ENCODE measurements around the gene RGL1. TPM values are rescaled to one million over a fixed set of nuclear protein-coding genes. Genes with fewer than 3 reads are reported as not detected.

The RGL1 gene
- total RNA-seq, 1 donor from 2014 or later, result 2.2 TPM

DNA sequence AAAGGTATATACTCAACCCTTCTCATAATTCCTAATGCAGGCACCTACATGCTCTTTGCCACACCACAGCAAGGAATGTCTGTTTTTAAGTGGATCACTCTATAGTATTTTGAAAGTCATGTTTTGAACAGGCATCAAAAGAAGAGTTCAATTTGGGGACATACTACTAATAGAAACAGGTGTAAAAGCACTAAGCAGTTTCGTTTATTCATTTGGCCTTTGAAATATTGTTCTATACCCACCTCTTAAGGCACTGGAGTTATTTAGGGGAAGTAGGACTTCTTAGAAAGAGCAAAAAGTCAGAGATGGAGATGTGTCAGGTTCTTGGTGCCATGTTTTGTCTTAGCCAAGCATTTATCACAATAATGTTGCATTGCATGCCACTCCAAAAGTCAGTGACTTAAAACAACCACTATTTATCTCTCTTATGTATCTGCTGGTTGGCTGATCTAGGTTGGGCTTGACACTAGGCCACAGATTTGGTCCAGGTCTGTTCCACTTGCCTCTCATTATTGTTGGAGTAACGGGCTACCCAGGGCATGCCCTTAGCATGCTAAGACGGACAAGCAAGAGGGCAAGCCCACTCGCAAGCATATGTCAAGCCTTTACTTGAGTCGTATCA lies 107.5 kb downstream of the RGL1 start:
- DNase-seq (ENCODE audit: low spot score), result no peak
- Mint-ChIP-seq H3K27ac (no peak overlapping the region), H3K4me1 (ENCODE audit: low read depth) (peaks cover 40% of the 10 kb centered on the region), H3K27me3 (ENCODE audit: low read depth) (no peaks in the 10 kb centered on the region), H3K36me3 (ENCODE audit: low read depth) (peaks cover 13% of the 10 kb centered on the region), H3K4me3 (ENCODE audit: low read depth) (no peak overlapping the region), H3K9me3 (no peaks in the 10 kb centered on the region)
- intact Hi-C loops (cut with micrococcal nuclease), result loop anchor here (5.0 kb wide), 1 partner anchor 105 kb away; the partner anchor contains the start of gene RGL1

DNA sequence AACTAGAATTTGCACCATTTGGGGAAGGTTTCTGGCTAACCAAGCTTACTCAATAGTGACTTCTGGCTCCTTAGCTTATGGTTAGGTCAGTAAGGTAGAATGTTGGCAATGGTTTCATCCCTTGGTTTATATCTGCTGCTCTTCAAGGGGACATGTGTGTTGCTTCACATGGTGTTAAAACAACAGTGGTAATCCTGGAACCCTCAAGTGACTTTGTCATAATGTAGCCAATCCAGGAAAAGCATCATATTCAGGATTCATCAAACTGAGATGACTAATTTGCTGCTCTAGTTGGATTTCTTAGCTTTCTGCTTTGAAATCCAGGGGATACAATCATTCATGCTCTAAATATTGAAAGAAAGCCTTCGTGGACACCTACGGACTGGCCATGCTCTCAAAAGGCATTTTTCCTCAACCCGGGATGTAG lies 108.7 kb downstream of the RGL1 start:
- intact Hi-C loops (cut with micrococcal nuclease), result loop anchor here (5.0 kb wide), 1 partner anchor 106 kb away; the partner anchor contains the start of gene RGL1
- H3K27me3 Mint-ChIP-seq (ENCODE audit: low read depth), result no peaks in the 10 kb centered on the region
- H3K4me1 Mint-ChIP-seq (ENCODE audit: low read depth), result peaks cover 40% of the 10 kb centered on the region
- no peak overlapping the region for H3K4me3 Mint-ChIP-seq (ENCODE audit: low read depth)
- no peaks in the 10 kb centered on the region for H3K9me3 Mint-ChIP-seq
- H3K27ac Mint-ChIP-seq, result no peak overlapping the region
- no peak for DNase-seq (ENCODE audit: low spot score)
- H3K36me3 Mint-ChIP-seq (ENCODE audit: low read depth), result peaks cover 13% of the 10 kb centered on the region

DNA sequence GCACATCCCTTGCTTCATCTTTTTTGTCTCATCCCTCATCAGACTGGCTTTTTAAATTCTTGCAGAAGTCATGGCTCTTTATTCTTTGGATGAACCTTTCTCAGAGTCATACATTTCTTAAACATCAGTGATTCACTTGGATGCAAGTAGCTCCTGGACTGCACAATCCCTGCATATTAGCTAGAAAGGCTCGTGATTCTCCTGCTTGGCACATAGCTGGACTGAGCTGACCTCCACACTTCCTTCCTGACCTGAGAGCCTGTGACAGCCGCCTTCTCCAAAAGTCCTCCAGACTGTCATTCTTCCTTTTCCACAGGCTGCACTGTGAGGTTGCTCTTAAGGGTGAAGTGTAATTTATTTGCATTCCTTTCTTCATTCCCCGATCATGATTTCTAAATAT lies 109.4 kb downstream of the RGL1 start:
- peaks cover 13% of the 10 kb centered on the region for H3K36me3 Mint-ChIP-seq (ENCODE audit: low read depth)
- H3K4me3 Mint-ChIP-seq (ENCODE audit: low read depth), result no peak overlapping the region
- H3K27me3 Mint-ChIP-seq (ENCODE audit: low read depth), result no peaks in the 10 kb centered on the region
- no peak overlapping the region for H3K27ac Mint-ChIP-seq
- no peak for DNase-seq (ENCODE audit: low spot score)
- peaks cover 40% of the 10 kb centered on the region for H3K4me1 Mint-ChIP-seq (ENCODE audit: low read depth)
- H3K9me3 Mint-ChIP-seq, result no peaks in the 10 kb centered on the region
- intact Hi-C loops (cut with micrococcal nuclease), result loop anchor here (5.0 kb wide), 1 partner anchor 107 kb away; the partner anchor contains the start of gene RGL1

DNA sequence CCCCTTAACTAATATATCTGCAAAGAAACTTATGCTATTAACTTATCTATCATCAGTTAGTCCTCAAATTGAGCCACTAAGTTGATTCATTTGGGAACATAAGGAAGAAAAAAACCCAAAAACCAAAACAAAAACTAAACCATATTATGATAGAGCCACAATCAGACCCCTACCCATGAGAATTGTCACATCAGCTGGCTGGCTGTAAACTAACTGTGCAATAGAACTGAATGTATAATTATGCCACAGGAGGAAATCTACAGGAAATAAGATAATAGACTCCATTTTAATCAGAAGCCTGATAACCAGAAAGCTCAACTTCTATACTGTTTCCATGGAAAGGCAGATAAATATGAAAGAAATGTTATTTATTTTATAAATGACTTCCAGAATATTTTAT lies 110.0 kb downstream of the RGL1 start:
- no peaks in the 10 kb centered on the region for H3K9me3 Mint-ChIP-seq
- intact Hi-C loops (cut with micrococcal nuclease), result loop anchor here (5.0 kb wide), 3 partner anchors 108 to 633 kb away; partner anchors contain the start of genes COLGALT2 and RGL1
- no peak overlapping the region for H3K4me3 Mint-ChIP-seq (ENCODE audit: low read depth)
- no peak for DNase-seq (ENCODE audit: low spot score)
- H3K27ac Mint-ChIP-seq, result no peak overlapping the region
- peaks cover 13% of the 10 kb centered on the region for H3K36me3 Mint-ChIP-seq (ENCODE audit: low read depth)
- no peaks in the 10 kb centered on the region for H3K27me3 Mint-ChIP-seq (ENCODE audit: low read depth)
- peaks cover 39% of the 10 kb centered on the region for H3K4me1 Mint-ChIP-seq (ENCODE audit: low read depth)

DNA sequence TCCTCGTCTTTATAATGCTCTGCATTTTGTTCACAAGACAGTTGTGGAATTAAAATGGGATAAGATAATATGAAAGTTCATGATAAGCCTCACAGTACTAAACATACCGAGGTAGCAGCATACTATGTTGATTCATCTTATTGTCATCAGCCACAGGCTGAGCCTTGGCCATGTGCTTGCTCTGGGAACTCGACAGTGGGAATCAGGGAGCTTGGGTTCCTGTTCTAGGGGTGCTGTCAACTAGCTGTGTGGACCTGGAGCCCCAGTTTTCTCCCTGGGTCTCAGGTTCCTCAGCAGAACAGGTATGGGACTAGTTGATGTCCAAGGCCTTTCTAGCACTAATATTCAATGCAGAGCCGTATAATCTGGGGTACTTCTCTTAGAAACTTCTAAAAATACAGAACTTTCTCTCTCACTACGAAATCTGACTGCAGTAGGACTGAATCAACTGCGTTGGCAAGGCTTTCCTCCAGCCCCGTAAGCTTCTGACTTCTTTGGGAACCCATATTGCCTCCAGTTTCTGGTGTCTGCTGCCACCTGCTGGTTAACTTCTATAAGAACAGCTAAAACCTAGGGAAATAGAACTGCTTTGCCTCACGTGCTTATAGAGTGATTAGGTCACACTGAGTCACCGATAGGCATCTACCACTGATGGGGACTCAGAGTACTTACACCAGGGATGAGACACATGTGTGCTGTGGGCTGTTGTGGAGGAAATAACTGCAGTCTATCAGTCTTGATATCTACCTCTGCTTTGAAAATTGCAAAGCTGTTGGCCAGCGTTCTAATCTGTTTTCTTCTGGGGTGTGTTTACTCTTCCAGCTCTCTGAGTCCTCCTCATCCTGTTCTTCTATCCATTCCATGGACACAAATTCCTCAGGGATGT lies 110.9 kb downstream of the RGL1 start:
- H3K36me3 Mint-ChIP-seq (ENCODE audit: low read depth), result peaks cover 8% of the 10 kb centered on the region
- H3K9me3 Mint-ChIP-seq, result no peaks in the 10 kb centered on the region
- peak overlapping the region; percentile 21 for H3K27ac Mint-ChIP-seq
- peak; percentile 72 for DNase-seq (ENCODE audit: low spot score)
- intact Hi-C loops (cut with micrococcal nuclease), result loop anchor here (1.0 to 5.0 kb wide), 10 partner anchors 20 to 634 kb away; partner anchors contain the start of gene COLGALT2
- no peaks in the 10 kb centered on the region for H3K27me3 Mint-ChIP-seq (ENCODE audit: low read depth)
- peaks cover 32% of the 10 kb centered on the region for H3K4me1 Mint-ChIP-seq (ENCODE audit: low read depth)
- no peak overlapping the region for H3K4me3 Mint-ChIP-seq (ENCODE audit: low read depth)

DNA sequence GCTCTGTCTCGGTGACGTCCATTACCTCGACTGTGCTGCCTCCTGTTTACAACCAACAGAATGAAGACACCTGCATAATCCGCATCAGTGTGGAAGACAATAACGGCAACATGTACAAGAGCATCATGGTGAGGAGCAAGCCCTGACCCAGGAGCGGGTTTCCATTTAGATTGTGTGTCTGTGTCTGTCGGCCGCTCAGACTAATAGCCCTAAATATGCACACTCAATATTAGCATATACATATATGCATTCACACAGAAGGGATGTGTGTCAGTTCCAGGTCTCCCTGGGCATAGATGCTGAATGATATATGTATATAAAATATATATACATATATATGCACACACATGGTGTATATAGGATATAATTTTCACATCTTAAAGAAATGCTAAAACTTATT lies 111.7 kb downstream of the RGL1 start:
- Mint-ChIP-seq H3K4me1 (ENCODE audit: low read depth) (peaks cover 25% of the 10 kb centered on the region), H3K27ac (peak overlapping the region; percentile 21), H3K36me3 (ENCODE audit: low read depth) (peaks cover 7% of the 10 kb centered on the region), H3K4me3 (ENCODE audit: low read depth) (no peak overlapping the region), H3K27me3 (ENCODE audit: low read depth) (no peaks in the 10 kb centered on the region), H3K9me3 (no peaks in the 10 kb centered on the region)
- DNase-seq (ENCODE audit: low spot score), result no peak
- intact Hi-C loops (cut with micrococcal nuclease), result loop anchor here (1.0 to 5.0 kb wide), 10 partner anchors 20 to 634 kb away; partner anchors contain the start of gene COLGALT2

DNA sequence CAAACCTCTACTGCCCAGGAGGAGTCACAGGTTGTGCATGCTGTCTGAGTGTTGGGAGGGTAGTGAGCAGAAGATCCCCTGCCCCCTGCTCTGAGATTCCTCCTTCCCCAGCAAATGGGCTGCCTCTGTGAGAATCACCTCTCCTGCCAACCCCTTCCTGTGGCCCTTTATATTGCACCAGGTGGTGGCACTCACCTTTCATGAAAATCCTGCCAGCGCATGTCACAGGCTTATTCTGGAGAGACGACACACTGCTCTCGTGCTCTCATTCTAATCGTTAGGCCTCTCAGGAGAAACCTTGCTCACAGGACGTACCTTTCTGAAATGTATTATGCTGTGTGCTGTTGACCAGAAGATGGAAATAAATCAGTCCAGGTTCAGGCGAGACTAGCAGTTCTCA lies 113.7 kb downstream of the RGL1 start:
- no peak for DNase-seq (ENCODE audit: low spot score)
- Mint-ChIP-seq H3K9me3 (no peaks in the 10 kb centered on the region), H3K27me3 (ENCODE audit: low read depth) (no peaks in the 10 kb centered on the region), H3K27ac (no peak overlapping the region), H3K36me3 (ENCODE audit: low read depth) (no peaks in the 10 kb centered on the region), H3K4me1 (ENCODE audit: low read depth) (peaks cover 13% of the 10 kb centered on the region), H3K4me3 (ENCODE audit: low read depth) (no peak overlapping the region)
- intact Hi-C loops (cut with micrococcal nuclease), result loop anchor here (5.0 kb wide), 2 partner anchors 119 to 636 kb away; partner anchors contain the start of gene COLGALT2

DNA sequence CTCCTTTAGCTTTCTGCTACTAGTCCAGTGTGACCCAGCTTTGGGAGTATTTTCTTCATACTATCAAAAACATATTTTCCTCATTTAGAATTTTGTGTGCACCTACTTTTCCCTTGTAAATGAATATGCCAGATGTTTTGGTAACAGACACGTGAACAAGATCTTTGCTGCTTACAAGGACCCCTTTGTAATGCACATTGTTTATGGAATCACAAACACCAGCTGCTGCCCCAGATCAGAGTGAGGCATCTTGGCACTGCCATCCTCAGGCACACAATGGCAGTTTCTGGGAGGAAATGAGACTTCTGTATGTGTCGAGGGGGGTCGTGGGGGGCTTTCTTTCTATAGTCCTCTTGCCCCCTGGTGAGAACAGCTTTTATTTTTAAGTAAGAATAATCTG lies 115.7 kb downstream of the RGL1 start:
- intact Hi-C loops (cut with micrococcal nuclease), result no loop called here
- Mint-ChIP-seq H3K9me3 (no peaks in the 10 kb centered on the region), H3K27ac (no peak overlapping the region), H3K4me1 (ENCODE audit: low read depth) (peaks cover 8% of the 10 kb centered on the region), H3K36me3 (ENCODE audit: low read depth) (peaks cover 7% of the 10 kb centered on the region), H3K27me3 (ENCODE audit: low read depth) (no peaks in the 10 kb centered on the region), H3K4me3 (ENCODE audit: low read depth) (no peak overlapping the region)
- no peak for DNase-seq (ENCODE audit: low spot score)

DNA sequence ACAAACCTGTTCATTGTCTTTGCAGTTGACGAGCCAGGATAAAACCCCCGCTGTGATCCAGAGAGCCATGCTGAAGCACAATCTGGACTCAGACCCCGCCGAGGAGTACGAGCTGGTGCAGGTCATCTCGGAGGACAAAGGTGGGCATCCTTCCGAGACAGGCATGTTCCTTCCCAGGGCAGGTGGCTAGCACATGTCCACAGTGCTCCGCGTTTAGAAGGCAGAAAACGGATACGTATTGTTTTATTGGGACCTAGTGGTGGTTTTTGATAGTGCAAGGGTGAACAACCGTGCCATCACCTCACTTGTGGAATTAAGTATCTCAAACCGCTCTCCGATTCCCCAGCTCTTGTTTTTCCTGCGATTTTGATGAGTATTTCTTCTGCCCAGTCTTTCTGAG lies 117.3 kb downstream of the RGL1 start:
- Mint-ChIP-seq H3K9me3 (no peaks in the 10 kb centered on the region), H3K27me3 (ENCODE audit: low read depth) (no peaks in the 10 kb centered on the region), H3K27ac (no peak overlapping the region), H3K36me3 (ENCODE audit: low read depth) (peaks cover 7% of the 10 kb centered on the region), H3K4me3 (ENCODE audit: low read depth) (no peak overlapping the region), H3K4me1 (ENCODE audit: low read depth) (no peaks in the 10 kb centered on the region)
- no peak for DNase-seq (ENCODE audit: low spot score)
- intact Hi-C loops (cut with micrococcal nuclease), result no loop called here

DNA sequence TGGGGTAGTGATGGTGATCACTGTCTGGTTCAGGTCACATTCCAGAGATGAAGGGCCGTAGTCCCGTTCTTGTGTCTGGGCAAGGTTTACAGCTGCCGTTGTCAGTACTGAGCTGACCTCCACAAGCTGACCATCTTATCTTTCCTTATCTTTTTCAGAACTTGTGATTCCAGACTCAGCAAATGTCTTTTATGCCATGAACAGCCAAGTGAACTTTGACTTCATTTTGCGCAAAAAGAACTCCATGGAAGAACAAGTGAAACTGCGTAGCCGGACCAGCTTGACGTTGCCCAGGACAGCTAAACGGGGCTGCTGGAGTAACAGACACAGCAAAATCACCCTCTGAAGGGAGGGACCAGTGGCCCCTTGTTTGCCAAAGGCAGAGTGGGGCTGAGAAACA lies 121.0 kb downstream of the RGL1 start:
- H3K36me3 Mint-ChIP-seq (ENCODE audit: low read depth), result peaks cover 7% of the 10 kb centered on the region
- no peaks in the 10 kb centered on the region for H3K9me3 Mint-ChIP-seq
- DNase-seq (ENCODE audit: low spot score), result no peak
- H3K27ac Mint-ChIP-seq, result no peak overlapping the region
- no peaks in the 10 kb centered on the region for H3K27me3 Mint-ChIP-seq (ENCODE audit: low read depth)
- H3K4me1 Mint-ChIP-seq (ENCODE audit: low read depth), result no peaks in the 10 kb centered on the region
- H3K4me3 Mint-ChIP-seq (ENCODE audit: low read depth), result no peak overlapping the region
- intact Hi-C loops (cut with micrococcal nuclease), result no loop called here

DNA sequence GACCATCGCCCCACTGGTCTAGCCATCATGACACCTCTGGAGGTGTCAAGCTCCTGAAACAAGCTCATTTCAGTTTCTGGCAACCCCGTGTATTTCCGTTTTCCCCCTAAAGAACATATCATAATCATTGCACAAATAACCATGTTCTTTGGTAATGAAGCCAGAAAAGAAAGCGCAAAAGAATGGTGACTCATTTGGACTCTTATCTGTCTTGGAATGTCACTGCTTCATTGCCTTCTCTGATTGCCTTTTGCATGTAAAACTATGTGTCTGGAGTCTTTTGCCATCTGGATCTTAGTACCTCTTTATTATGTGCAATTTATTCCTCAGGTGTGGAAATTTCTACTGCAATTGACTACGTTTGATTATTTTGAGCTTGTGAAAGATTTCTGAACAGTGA lies 122.1 kb downstream of the RGL1 start:
- H3K4me3 Mint-ChIP-seq (ENCODE audit: low read depth), result no peak overlapping the region
- no peak overlapping the region for H3K27ac Mint-ChIP-seq
- DNase-seq (ENCODE audit: low spot score), result no peak
- H3K27me3 Mint-ChIP-seq (ENCODE audit: low read depth), result no peaks in the 10 kb centered on the region
- intact Hi-C loops (cut with micrococcal nuclease), result no loop called here
- no peaks in the 10 kb centered on the region for H3K9me3 Mint-ChIP-seq
- H3K36me3 Mint-ChIP-seq (ENCODE audit: low read depth), result peaks cover 7% of the 10 kb centered on the region
- H3K4me1 Mint-ChIP-seq (ENCODE audit: low read depth), result no peaks in the 10 kb centered on the region

DNA sequence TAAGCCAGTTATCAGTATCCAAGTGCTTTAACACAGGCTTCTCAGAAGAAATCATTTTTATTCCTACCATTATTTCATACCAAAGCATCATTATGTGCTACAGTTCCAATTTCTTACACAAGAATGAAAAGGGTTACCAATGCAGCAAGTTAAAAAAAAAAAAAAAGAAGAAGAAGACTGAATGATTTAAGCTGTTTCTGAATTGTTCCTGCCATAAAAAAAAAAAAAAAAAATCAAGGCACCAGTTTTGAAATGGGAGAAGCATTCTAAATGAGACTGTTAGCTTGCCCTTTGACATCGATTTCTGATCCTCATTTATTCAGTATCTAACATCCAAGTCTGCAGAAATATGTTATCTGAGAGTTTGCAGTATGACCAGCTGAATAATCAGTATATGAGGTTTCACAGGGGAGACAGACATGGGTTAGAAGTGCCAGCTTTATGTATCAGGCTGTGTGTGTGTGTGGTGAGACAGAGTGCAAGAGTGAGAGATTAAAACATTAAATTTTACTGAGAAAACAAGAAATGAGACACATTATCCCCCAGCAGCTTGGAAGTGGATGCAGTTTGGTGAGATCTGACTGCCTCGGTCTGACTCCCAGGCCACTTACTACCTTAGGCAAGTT lies 126.8 kb downstream of the RGL1 start:
- no peak for DNase-seq (ENCODE audit: low spot score)
- H3K9me3 Mint-ChIP-seq, result no peaks in the 10 kb centered on the region
- peaks cover 16% of the 10 kb centered on the region for H3K4me1 Mint-ChIP-seq (ENCODE audit: low read depth)
- H3K4me3 Mint-ChIP-seq (ENCODE audit: low read depth), result no peak overlapping the region
- no peaks in the 10 kb centered on the region for H3K27me3 Mint-ChIP-seq (ENCODE audit: low read depth)
- no peak overlapping the region for H3K27ac Mint-ChIP-seq
- no peaks in the 10 kb centered on the region for H3K36me3 Mint-ChIP-seq (ENCODE audit: low read depth)
- intact Hi-C loops (cut with micrococcal nuclease), result no loop called here
